Endodermal cell (in vitro differentiated cells): ENCODE data around the gene STAMBP. TPM values are rescaled to one million over a fixed set of nuclear protein-coding genes. Genes with fewer than 3 reads are reported as not detected.

Source experiments
- DNase-seq: peaks from one replicate; pipeline ENCODE4 v3.0.0-alpha.2; 2017
- H3K27ac ChIP-seq: 2 replicates; pipeline ENCODE4 v1.5.1; 2013; ENCODE audit warnings: mild to moderate bottlenecking, low read depth, low read length, moderate library complexity
- H3K27me3 ChIP-seq: 2 replicates; pipeline ENCODE4 v1.6.1; 2013; ENCODE audit warnings: mild to moderate bottlenecking, low read length, moderate library complexity; ENCODE audit not compliant: insufficient read depth, control insufficient read depth, poor library complexity, severe bottlenecking
- H3K36me3 ChIP-seq: 2 replicates; pipeline ENCODE4 v1.7.0; 2013; ENCODE audit warnings: mild to moderate bottlenecking, low read length, moderate library complexity; ENCODE audit not compliant: control insufficient read depth, insufficient read depth
- H3K4me1 ChIP-seq: one replicate; pipeline ENCODE4 v1.7.0; 2013; ENCODE audit warnings: low read length; ENCODE audit not compliant: control insufficient read depth, insufficient read depth
- H3K4me3 ChIP-seq: 2 replicates; pipeline ENCODE4 v1.5.1; 2013; ENCODE audit warnings: mild to moderate bottlenecking, low read length, moderate library complexity
- H3K9ac ChIP-seq: 2 replicates; pipeline ENCODE4 v1.6.1; 2013; ENCODE audit warnings: mild to moderate bottlenecking, low read length, moderate library complexity; ENCODE audit not compliant: poor library complexity, severe bottlenecking; ENCODE audit errors: extremely low read depth
- H3K9me3 ChIP-seq: 2 replicates; pipeline ENCODE4 v1.6.1; 2013; ENCODE audit warnings: mild to moderate bottlenecking, low read length, moderate library complexity; ENCODE audit not compliant: control insufficient read depth
- H3K27ac Mint-ChIP-seq: 2 replicates; pipeline ENCODE4 v1.8.0; 2020; ENCODE audit warnings: mixed read lengths
- H3K27me3 Mint-ChIP-seq: 2 replicates; pipeline ENCODE4 v1.8.0; 2021; ENCODE audit warnings: mild to moderate bottlenecking, mixed read lengths; ENCODE audit not compliant: insufficient read depth
- H3K36me3 Mint-ChIP-seq: 2 replicates; pipeline ENCODE4 v1.8.0; 2020; ENCODE audit warnings: low read depth, mixed read lengths
- H3K4me1 Mint-ChIP-seq: 2 replicates; pipeline ENCODE4 v1.8.0; 2020; ENCODE audit warnings: mixed read lengths
- H3K4me3 Mint-ChIP-seq: 2 replicates; pipeline ENCODE4 v1.8.0; 2020; ENCODE audit warnings: mild to moderate bottlenecking, moderate library complexity, mixed read lengths
- H3K9me3 Mint-ChIP-seq: 2 replicates; pipeline ENCODE4 v1.8.0; 2020; ENCODE audit warnings: mild to moderate bottlenecking, mixed read lengths
- WGBS, 2 experiments: methylation state at CpG; one replicate each; pipeline versions ENCODE4 v1.1.5 to v1.1.7; 2013; ENCODE audit warnings: missing lambda C conversion rate in 2 of 2, mixed read lengths in 1 of 2; ENCODE audit not compliant: insufficient coverage in 1 of 2, insufficient read length in 1 of 2; 5-methylcytosine and 5-hydroxymethylcytosine counted together
- total RNA-seq, 2 donors: library from RNA; stranded (reverse); fragmentation: NEBNext Ultra II Directional in 1 of 2; extraction: Animal tissue kit (Norgen Biotek cat#: 25700) in 1 of 2; gene quantifications; 2 replicates in 1 of 2; 3 replicates in 1 of 2; pipeline ENCODE4 v1.2.1, GENCODE V29; 2021
- TF ChIP-seq, protein P1 (sequence below): fragments of 200-600 bp; sonication (generic); conservative IDR thresholded peaks from 2 replicates; pipeline ENCODE4 v1.5.0; 2021; ENCODE audit warnings: antibody characterized with exemption, mild to moderate bottlenecking

Gene STAMBP
- total RNA-seq, 2 donors from 2014 or later: 41.6 to 42.4 TPM

DNA sequence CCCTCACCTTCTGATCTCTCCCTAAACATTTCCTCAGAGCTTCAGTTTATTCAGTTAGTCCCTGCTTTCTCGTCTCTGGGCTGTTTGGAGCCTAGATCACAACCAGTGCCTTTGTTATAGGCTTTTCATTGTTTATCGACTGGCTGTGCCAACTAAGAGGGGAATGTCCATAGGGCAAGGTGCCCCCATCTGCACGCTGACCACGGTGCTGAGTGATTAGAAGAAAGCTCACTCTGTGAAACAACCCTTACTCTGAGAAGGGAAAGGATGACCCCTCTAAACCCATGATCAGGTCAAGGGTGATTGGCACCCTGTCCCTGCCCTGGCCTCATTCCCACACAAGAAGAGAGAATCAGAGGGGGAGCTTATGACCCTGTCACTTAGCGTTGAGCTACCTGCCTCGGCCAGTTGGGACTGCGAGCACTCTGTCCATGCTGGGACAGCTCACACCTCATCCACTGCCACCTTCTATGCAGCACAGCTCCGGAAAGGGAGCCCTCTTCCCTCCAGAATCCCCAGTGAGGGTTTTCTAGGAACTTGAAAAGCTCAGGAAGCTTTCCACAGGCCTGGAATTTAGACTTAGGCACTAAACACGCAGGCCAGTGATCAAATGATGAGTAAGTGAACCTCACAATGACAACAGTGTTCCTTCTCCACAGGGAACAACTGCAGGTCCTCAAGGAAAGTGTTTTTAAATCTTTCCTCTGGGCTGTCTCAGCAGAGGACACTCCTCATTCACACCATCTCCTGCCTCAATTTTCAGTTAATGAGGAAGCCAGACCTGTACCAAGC is 61.7 kb downstream of the STAMBP start:
- H3K36me3 Mint-ChIP-seq: no peaks in the 10 kb centered on the region
- TF ChIP-seq, protein P1, sequence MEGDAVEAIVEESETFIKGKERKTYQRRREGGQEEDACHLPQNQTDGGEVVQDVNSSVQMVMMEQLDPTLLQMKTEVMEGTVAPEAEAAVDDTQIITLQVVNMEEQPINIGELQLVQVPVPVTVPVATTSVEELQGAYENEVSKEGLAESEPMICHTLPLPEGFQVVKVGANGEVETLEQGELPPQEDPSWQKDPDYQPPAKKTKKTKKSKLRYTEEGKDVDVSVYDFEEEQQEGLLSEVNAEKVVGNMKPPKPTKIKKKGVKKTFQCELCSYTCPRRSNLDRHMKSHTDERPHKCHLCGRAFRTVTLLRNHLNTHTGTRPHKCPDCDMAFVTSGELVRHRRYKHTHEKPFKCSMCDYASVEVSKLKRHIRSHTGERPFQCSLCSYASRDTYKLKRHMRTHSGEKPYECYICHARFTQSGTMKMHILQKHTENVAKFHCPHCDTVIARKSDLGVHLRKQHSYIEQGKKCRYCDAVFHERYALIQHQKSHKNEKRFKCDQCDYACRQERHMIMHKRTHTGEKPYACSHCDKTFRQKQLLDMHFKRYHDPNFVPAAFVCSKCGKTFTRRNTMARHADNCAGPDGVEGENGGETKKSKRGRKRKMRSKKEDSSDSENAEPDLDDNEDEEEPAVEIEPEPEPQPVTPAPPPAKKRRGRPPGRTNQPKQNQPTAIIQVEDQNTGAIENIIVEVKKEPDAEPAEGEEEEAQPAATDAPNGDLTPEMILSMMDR: no peak
- Histone ChIP-seq H3K27me3 (no peaks in the 10 kb centered on the region), H3K9me3 (no peaks in the 10 kb centered on the region), H3K4me3 (no peak overlapping the region), H3K9ac (no peak overlapping the region), H3K36me3 (no peaks in the 10 kb centered on the region), H3K4me1 (no peaks in the 10 kb centered on the region), H3K27ac (no peak overlapping the region)
- H3K9me3 Mint-ChIP-seq: no peaks in the 10 kb centered on the region
- H3K27me3 Mint-ChIP-seq: peaks cover 3% of the 10 kb centered on the region
- 82 to 83% methylated on average over 4 to 9 of the region's 9 CpGs for WGBS, 2 experiments
- H3K4me1 Mint-ChIP-seq: no peaks in the 10 kb centered on the region
- H3K4me3 Mint-ChIP-seq: no peak overlapping the region
- H3K27ac Mint-ChIP-seq: no peak overlapping the region
- DNase-seq: no peak

DNA sequence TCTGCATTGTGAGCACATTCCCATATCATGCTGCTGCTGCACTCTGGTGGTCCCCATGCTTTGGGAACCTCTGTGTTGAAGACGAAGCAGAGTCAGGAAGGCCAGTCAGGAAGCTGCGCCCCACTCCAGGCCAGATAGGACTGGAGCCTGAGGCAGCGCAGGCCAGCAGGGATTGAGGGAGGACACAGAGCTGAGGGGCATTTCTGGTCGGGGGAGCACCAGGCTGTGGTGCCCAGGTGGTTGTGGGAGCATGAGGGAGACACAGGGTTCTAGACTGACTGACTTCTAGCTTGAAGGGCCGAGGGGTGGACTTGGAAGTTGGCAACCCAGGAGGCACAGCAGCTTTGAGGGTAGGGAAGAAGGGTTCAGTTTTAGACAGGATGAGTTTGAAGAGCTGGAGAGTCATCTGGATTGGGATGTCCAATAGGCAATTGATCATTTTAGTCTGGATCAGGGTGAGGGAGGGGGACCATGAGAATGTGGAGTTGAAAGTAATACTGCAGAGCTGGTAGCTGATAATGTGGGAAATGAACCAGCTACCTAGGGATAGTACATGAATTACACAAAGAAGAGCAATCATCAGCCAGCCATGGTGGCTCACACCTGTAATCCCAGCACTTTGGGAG is 62.6 kb downstream of the STAMBP start:
- no peaks in the 10 kb centered on the region for H3K9me3 Mint-ChIP-seq
- H3K36me3 Mint-ChIP-seq: no peaks in the 10 kb centered on the region
- WGBS, 2 experiments: 71 to 91% methylated on average over 2 to 5 of the region's 5 CpGs
- Histone ChIP-seq H3K27me3 (no peaks in the 10 kb centered on the region), H3K9ac (no peak overlapping the region), H3K36me3 (no peaks in the 10 kb centered on the region), H3K27ac (no peak overlapping the region), H3K9me3 (no peaks in the 10 kb centered on the region), H3K4me3 (no peak overlapping the region), H3K4me1 (no peaks in the 10 kb centered on the region)
- no peaks in the 10 kb centered on the region for H3K4me1 Mint-ChIP-seq
- no peak for DNase-seq
- no peaks in the 10 kb centered on the region for H3K27me3 Mint-ChIP-seq
- H3K27ac Mint-ChIP-seq: no peak overlapping the region
- H3K4me3 Mint-ChIP-seq: no peak overlapping the region
- TF ChIP-seq, protein P1: no peak

DNA sequence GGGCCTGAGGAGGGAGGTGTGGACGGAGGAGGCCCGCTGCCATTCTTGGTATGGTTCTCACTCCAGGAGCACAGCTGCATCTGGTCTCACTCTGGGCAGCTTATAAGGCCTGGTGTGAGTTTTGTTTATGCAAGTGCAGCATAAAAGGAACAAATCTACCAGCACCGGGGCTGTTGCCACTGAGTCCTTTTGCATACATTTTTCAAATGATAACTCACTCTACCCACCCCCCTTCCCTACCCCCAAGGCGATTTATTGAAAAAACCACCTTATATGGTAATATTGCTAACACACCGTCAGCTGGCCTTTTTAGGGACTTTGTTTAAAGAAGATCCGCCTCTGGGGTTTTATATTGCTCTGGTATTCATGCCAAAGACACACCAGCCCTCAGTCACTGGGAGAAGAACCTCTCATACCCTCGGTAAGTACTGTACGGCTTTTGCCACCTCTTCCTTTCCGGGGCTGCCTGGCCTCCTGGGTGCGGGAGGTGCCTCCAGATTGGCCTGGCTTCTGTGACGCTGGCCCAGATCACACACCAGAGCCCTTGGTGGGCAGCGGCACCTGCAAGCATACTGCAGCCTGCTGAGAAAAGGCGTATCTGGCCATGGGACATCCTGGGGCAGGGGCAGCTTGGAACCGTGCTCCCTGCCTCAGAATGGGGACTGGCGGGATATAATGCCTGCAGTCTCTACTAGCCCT is 64.0 kb downstream of the STAMBP start, which contains the start of gene ACTG2:
TSS of gene ACTG2 (plus strand) at position 378 of the 699 bp plus-strand sequence. CDS start 8,304 bp downstream, outside the sequence.
- Mint-ChIP-seq H3K4me1 (no peaks in the 10 kb centered on the region), H3K27me3 (no peaks in the 10 kb centered on the region), H3K4me3 (no peak within 1 kb of the TSS), H3K36me3 (no peaks in the 10 kb centered on the region), H3K9me3 (no peaks in the 10 kb centered on the region), H3K27ac (no peak within 1 kb of the TSS)
- H3K9ac ChIP-seq: no peak within 1 kb of the TSS
- no peak for DNase-seq
- no peak within 1 kb of the TSS for H3K4me3 ChIP-seq
- no peaks in the 10 kb centered on the region for H3K9me3 ChIP-seq
- H3K4me1 ChIP-seq: no peaks in the 10 kb centered on the region
- TF ChIP-seq, protein P1: no peak
- no peaks in the 10 kb centered on the region for H3K27me3 ChIP-seq
- H3K27ac ChIP-seq: no peak within 1 kb of the TSS
- WGBS, 2 experiments: 83 to 89% methylated on average over 13 to 15 of the region's 15 CpGs
- no peaks in the 10 kb centered on the region for H3K36me3 ChIP-seq
